ENCODE measurements around the gene MASP1.

MASP1 gene

GRCh38 chr3:187228740-187229139, 62.8 kb downstream of the MASP1 start:
- Histone ChIP-seq H3K36me3 (ENCODE audit: control insufficient read depth in 2 of 2, insufficient read depth in 2 of 2, low read length in 2 of 2) (no peaks in the 10 kb centered on the region), H3K9me3 (ENCODE audit: control insufficient read depth in 2 of 2, low read length in 2 of 2) (no peaks in the 10 kb centered on the region), H3K4me1 (ENCODE audit: control insufficient read depth, insufficient read depth, low read length) (peaks cover 3% of the 10 kb centered on the region), H3K4me3 (ENCODE audit: low read length in 2 of 2) (no peak overlapping the region), H3K9ac (ENCODE audit: low read length in 2 of 2) (no peak overlapping the region), H3K27me3 (ENCODE audit: control insufficient read depth in 1 of 2, insufficient read depth in 2 of 2, low read length in 2 of 2) (no peaks in the 10 kb centered on the region), H3K27ac (ENCODE audit: low read length) (no peak overlapping the region)

GRCh38 chr3:187227658-187228258, 63.8 kb downstream of the MASP1 start:
- no peaks in the 10 kb centered on the region for H3K27me3 ChIP-seq (ENCODE audit: control insufficient read depth in 1 of 2, insufficient read depth in 2 of 2, low read length in 2 of 2)
- no peak overlapping the region for H3K27ac ChIP-seq (ENCODE audit: low read length)
- peaks cover 3% of the 10 kb centered on the region for H3K4me1 ChIP-seq (ENCODE audit: control insufficient read depth, insufficient read depth, low read length)
- H3K36me3 ChIP-seq (ENCODE audit: control insufficient read depth in 2 of 2, insufficient read depth in 2 of 2, low read length in 2 of 2), result no peaks in the 10 kb centered on the region
- no peaks in the 10 kb centered on the region for H3K9me3 ChIP-seq (ENCODE audit: control insufficient read depth in 2 of 2, low read length in 2 of 2)
- no peak overlapping the region for H3K4me3 ChIP-seq (ENCODE audit: low read length in 2 of 2)
- H3K9ac ChIP-seq (ENCODE audit: low read length in 2 of 2), result no peak overlapping the region

GRCh38 chr3:187223799-187224198, 67.7 kb downstream of the MASP1 start:
- no peaks in the 10 kb centered on the region for H3K27me3 ChIP-seq (ENCODE audit: control insufficient read depth in 1 of 2, insufficient read depth in 2 of 2, low read length in 2 of 2)
- H3K36me3 ChIP-seq (ENCODE audit: control insufficient read depth in 2 of 2, insufficient read depth in 2 of 2, low read length in 2 of 2), result no peaks in the 10 kb centered on the region
- H3K4me3 ChIP-seq (ENCODE audit: low read length in 2 of 2), result no peak overlapping the region
- peaks cover 3% of the 10 kb centered on the region for H3K4me1 ChIP-seq (ENCODE audit: control insufficient read depth, insufficient read depth, low read length)
- no peak overlapping the region for H3K9ac ChIP-seq (ENCODE audit: low read length in 2 of 2)
- no peaks in the 10 kb centered on the region for H3K9me3 ChIP-seq (ENCODE audit: control insufficient read depth in 2 of 2, low read length in 2 of 2)
- no peak overlapping the region for H3K27ac ChIP-seq (ENCODE audit: low read length)

GRCh38 chr3:187222801-187223200, 68.7 kb downstream of the MASP1 start:
- Histone ChIP-seq H3K4me1 (ENCODE audit: control insufficient read depth, insufficient read depth, low read length) (peaks cover 3% of the 10 kb centered on the region), H3K36me3 (ENCODE audit: control insufficient read depth in 2 of 2, insufficient read depth in 2 of 2, low read length in 2 of 2) (no peaks in the 10 kb centered on the region), H3K9me3 (ENCODE audit: control insufficient read depth in 2 of 2, low read length in 2 of 2) (no peaks in the 10 kb centered on the region), H3K27me3 (ENCODE audit: control insufficient read depth in 1 of 2, insufficient read depth in 2 of 2, low read length in 2 of 2) (no peaks in the 10 kb centered on the region), H3K27ac (ENCODE audit: low read length) (no peak overlapping the region), H3K9ac (ENCODE audit: low read length in 2 of 2) (no peak overlapping the region), H3K4me3 (ENCODE audit: low read length in 2 of 2) (no peak overlapping the region)

GRCh38 chr3:187215460-187215859, 76.1 kb downstream of the MASP1 start:
- Histone ChIP-seq H3K27ac (ENCODE audit: low read length) (no peak overlapping the region), H3K4me1 (ENCODE audit: control insufficient read depth, insufficient read depth, low read length) (peaks cover 12% of the 10 kb centered on the region), H3K27me3 (ENCODE audit: control insufficient read depth in 1 of 2, insufficient read depth in 2 of 2, low read length in 2 of 2) (no peaks in the 10 kb centered on the region)

GRCh38 chr3:187213616-187214015, 77.9 kb downstream of the MASP1 start:
- Histone ChIP-seq H3K27me3 (ENCODE audit: control insufficient read depth in 1 of 2, insufficient read depth in 2 of 2, low read length in 2 of 2) (no peaks in the 10 kb centered on the region), H3K36me3 (ENCODE audit: control insufficient read depth in 2 of 2, insufficient read depth in 2 of 2, low read length in 2 of 2) (no peaks in the 10 kb centered on the region), H3K4me3 (ENCODE audit: low read length in 2 of 2) (no peak overlapping the region), H3K27ac (ENCODE audit: low read length) (peak overlapping the region; percentile 46), H3K9ac (ENCODE audit: low read length in 2 of 2) (no peak overlapping the region), H3K4me1 (ENCODE audit: control insufficient read depth, insufficient read depth, low read length) (peaks cover 28% of the 10 kb centered on the region), H3K9me3 (ENCODE audit: control insufficient read depth in 2 of 2, low read length in 2 of 2) (no peaks in the 10 kb centered on the region)

More at GRCh38 chr3:187215460-187215859, 76.1 kb downstream of the MASP1 start:
- no peaks in the 10 kb centered on the region for H3K9me3 ChIP-seq (ENCODE audit: control insufficient read depth in 2 of 2, low read length in 2 of 2)
- H3K9ac ChIP-seq (ENCODE audit: low read length in 2 of 2), result no peak overlapping the region
- H3K4me3 ChIP-seq (ENCODE audit: low read length in 2 of 2), result no peak overlapping the region
- no peaks in the 10 kb centered on the region for H3K36me3 ChIP-seq (ENCODE audit: control insufficient read depth in 2 of 2, insufficient read depth in 2 of 2, low read length in 2 of 2)

- no peaks in the 10 kb centered on the region for H3K9me3 ChIP-seq (ENCODE audit: control insufficient read depth in 2 of 2, low read length in 2 of 2)
- no peaks in the 10 kb centered on the region for H3K27me3 ChIP-seq (ENCODE audit: control insufficient read depth in 1 of 2, insufficient read depth in 2 of 2, low read length in 2 of 2)
- no peak overlapping the region for H3K9ac ChIP-seq (ENCODE audit: low read length in 2 of 2)
- H3K27ac ChIP-seq (ENCODE audit: low read length), result peak overlapping the region; percentile 46
- no peak overlapping the region for H3K4me3 ChIP-seq (ENCODE audit: low read length in 2 of 2)
- H3K4me1 ChIP-seq (ENCODE audit: control insufficient read depth, insufficient read depth, low read length), result peaks cover 33% of the 10 kb centered on the region
- H3K36me3 ChIP-seq (ENCODE audit: control insufficient read depth in 2 of 2, insufficient read depth in 2 of 2, low read length in 2 of 2), result no peaks in the 10 kb centered on the region
Observed at GRCh38 chr3:187212705-187213104, 78.8 kb downstream of the MASP1 start.

- H3K27ac ChIP-seq (ENCODE audit: low read length), result peak overlapping the region; percentile 46
- H3K27me3 ChIP-seq (ENCODE audit: control insufficient read depth in 1 of 2, insufficient read depth in 2 of 2, low read length in 2 of 2), result no peaks in the 10 kb centered on the region
- no peak overlapping the region for H3K4me3 ChIP-seq (ENCODE audit: low read length in 2 of 2)
- no peak overlapping the region for H3K9ac ChIP-seq (ENCODE audit: low read length in 2 of 2)
- no peaks in the 10 kb centered on the region for H3K9me3 ChIP-seq (ENCODE audit: control insufficient read depth in 2 of 2, low read length in 2 of 2)
- peaks cover 37% of the 10 kb centered on the region for H3K4me1 ChIP-seq (ENCODE audit: control insufficient read depth, insufficient read depth, low read length)
- no peaks in the 10 kb centered on the region for H3K36me3 ChIP-seq (ENCODE audit: control insufficient read depth in 2 of 2, insufficient read depth in 2 of 2, low read length in 2 of 2)
Observed at GRCh38 chr3:187212196-187212545, 79.4 kb downstream of the MASP1 start.

GRCh38 chr3:187211532-187212195, 79.9 kb downstream of the MASP1 start:
- Histone ChIP-seq H3K9ac (ENCODE audit: low read length in 2 of 2) (no peak overlapping the region), H3K9me3 (ENCODE audit: control insufficient read depth in 2 of 2, low read length in 2 of 2) (no peaks in the 10 kb centered on the region), H3K4me3 (ENCODE audit: low read length in 2 of 2) (no peak overlapping the region), H3K27ac (ENCODE audit: low read length) (peak overlapping the region; percentile 46), H3K4me1 (ENCODE audit: control insufficient read depth, insufficient read depth, low read length) (peaks cover 39% of the 10 kb centered on the region), H3K36me3 (ENCODE audit: control insufficient read depth in 2 of 2, insufficient read depth in 2 of 2, low read length in 2 of 2) (no peaks in the 10 kb centered on the region), H3K27me3 (ENCODE audit: control insufficient read depth in 1 of 2, insufficient read depth in 2 of 2, low read length in 2 of 2) (no peaks in the 10 kb centered on the region)

- Histone ChIP-seq H3K36me3 (ENCODE audit: control insufficient read depth in 2 of 2, insufficient read depth in 2 of 2, low read length in 2 of 2) (no peaks in the 10 kb centered on the region), H3K27ac (ENCODE audit: low read length) (no peak overlapping the region), H3K9ac (ENCODE audit: low read length in 2 of 2) (no peak overlapping the region), H3K4me3 (ENCODE audit: low read length in 2 of 2) (no peak overlapping the region), H3K27me3 (ENCODE audit: control insufficient read depth in 1 of 2, insufficient read depth in 2 of 2, low read length in 2 of 2) (no peaks in the 10 kb centered on the region), H3K4me1 (ENCODE audit: control insufficient read depth, insufficient read depth, low read length) (peaks cover 39% of the 10 kb centered on the region), H3K9me3 (ENCODE audit: control insufficient read depth in 2 of 2, low read length in 2 of 2) (no peaks in the 10 kb centered on the region)
Observed at GRCh38 chr3:187210545-187211327, 80.8 kb downstream of the MASP1 start.

GRCh38 chr3:187210091-187210490, 81.4 kb downstream of the MASP1 start:
- Histone ChIP-seq H3K9ac (ENCODE audit: low read length in 2 of 2) (no peak overlapping the region), H3K4me3 (ENCODE audit: low read length in 2 of 2) (no peak overlapping the region), H3K36me3 (ENCODE audit: control insufficient read depth in 2 of 2, insufficient read depth in 2 of 2, low read length in 2 of 2) (no peaks in the 10 kb centered on the region), H3K27me3 (ENCODE audit: control insufficient read depth in 1 of 2, insufficient read depth in 2 of 2, low read length in 2 of 2) (no peaks in the 10 kb centered on the region), H3K9me3 (ENCODE audit: control insufficient read depth in 2 of 2, low read length in 2 of 2) (no peaks in the 10 kb centered on the region), H3K4me1 (ENCODE audit: control insufficient read depth, insufficient read depth, low read length) (peaks cover 39% of the 10 kb centered on the region), H3K27ac (ENCODE audit: low read length) (no peak overlapping the region)

Data from stomach smooth muscle (tissue), 2 donors.